Loucy (cell line): Measurements from ENCODE around the gene CALML3.

ENCODE experiments used
- H2AFZ ChIP-seq: fragments of 200-600 bp; sonication (generic); 2 replicates; pipeline ENCODE4 v1.6.0; 2016; ENCODE audit warnings: antibody characterized with exemption, mild to moderate bottlenecking, low read length, moderate library complexity
- H3F3A ChIP-seq: fragments of 200-600 bp; 2 replicates; pipeline ENCODE4 v1.6.0; 2016; ENCODE audit warnings: antibody characterized with exemption, low read depth, mild to moderate bottlenecking
- H3K27me3 ChIP-seq: fragments of 200-600 bp; sonication (generic); 2 replicates; pipeline ENCODE4 v1.6.1; 2014; ENCODE audit warnings: low read length, mild to moderate bottlenecking; ENCODE audit not compliant: insufficient read depth, poor library complexity, severe bottlenecking
- H3K36me3 ChIP-seq: fragments of 200-600 bp; sonication (generic); 2 replicates; pipeline ENCODE4 v1.6.1; 2016; ENCODE audit warnings: low read length; ENCODE audit not compliant: insufficient read depth
- H3K4me1 ChIP-seq: fragments of 200-600 bp; sonication (generic); 2 replicates; pipeline ENCODE4 v1.5.1; 2014; ENCODE audit warnings: low read length, mild to moderate bottlenecking; ENCODE audit not compliant: insufficient read depth, poor library complexity, severe bottlenecking
- H3K4me2 ChIP-seq: fragments of 200-600 bp; sonication (generic); 2 replicates; pipeline ENCODE4 v1.6.0; 2014; ENCODE audit warnings: antibody characterized with exemption, low read length, low read depth, mild to moderate bottlenecking; ENCODE audit not compliant: poor library complexity, severe bottlenecking
- H3K4me3 ChIP-seq: fragments of 200-600 bp; sonication (generic); 2 replicates; pipeline ENCODE4 v1.5.1; 2014; ENCODE audit warnings: low read length, mild to moderate bottlenecking, mixed read lengths; ENCODE audit not compliant: poor library complexity, severe bottlenecking
- H3K79me2 ChIP-seq: fragments of 200-600 bp; sonication (generic); 2 replicates; pipeline ENCODE4 v1.6.1; 2014; ENCODE audit warnings: low read length; ENCODE audit not compliant: insufficient read depth
- H3K9ac ChIP-seq: fragments of 200-600 bp; sonication (generic); 2 replicates; pipeline ENCODE4 v1.6.0; 2014; ENCODE audit warnings: mild to moderate bottlenecking, low read depth, low read length, moderate library complexity; ENCODE audit not compliant: poor library complexity, severe bottlenecking
- H3K9me2 ChIP-seq: fragments of 200-600 bp; sonication (generic); replicated peaks from 2 replicates; pipeline ENCODE4 v1.6.1; 2016; ENCODE audit warnings: low read depth, low read length, mixed read lengths
- H3K9me3 ChIP-seq: fragments of 200-600 bp; sonication (generic); 2 replicates; pipeline ENCODE4 v1.6.1; 2014; ENCODE audit warnings: mild to moderate bottlenecking, antibody characterized with exemption, low read length, low read depth; ENCODE audit not compliant: insufficient read depth
- H4K20me1 ChIP-seq: fragments of 200-600 bp; sonication (generic); 2 replicates; pipeline ENCODE4 v1.6.0; 2014; ENCODE audit warnings: antibody characterized with exemption, low read length, mild to moderate bottlenecking; ENCODE audit not compliant: insufficient read depth, poor library complexity, severe bottlenecking
- CTCF ChIP-seq: fragments of 200-600 bp; sonication (generic); conservative IDR thresholded peaks from 2 replicates; pipeline ENCODE4 v1.5.1; 2014; ENCODE audit warnings: mild to moderate bottlenecking, antibody characterized with exemption, low read length
- EZH2phosphoT487 ChIP-seq: fragments of 200-600 bp; IDR thresholded peaks from 2 replicates; pipeline ENCODE4 v1.6.1; 2018; ENCODE audit warnings: antibody characterized with exemption, mild to moderate bottlenecking, moderate library complexity, borderline replicate concordance

CALML3 gene

GRCh38 chr10:5555021-5555510 is 30.3 kb downstream of the CALML3 start:
- TF ChIP-seq CTCF (no peak), EZH2phosphoT487 (no peak)
- no peaks in the 10 kb centered on the region for H3K9me3 ChIP-seq

GRCh38 chr10:5555881-5556280 is 31.1 kb downstream of the CALML3 start:
- no peak overlapping the region for H3K4me2 ChIP-seq
- H3K4me3 ChIP-seq = no peak overlapping the region

More at GRCh38 chr10:5555021-5555510, 30.3 kb downstream of the CALML3 start:
- Histone ChIP-seq H2AFZ (no peak overlapping the region), H3K4me1 (peaks cover 28% of the 10 kb centered on the region), H3K27me3 (no peaks in the 10 kb centered on the region), H3K79me2 (no peaks in the 10 kb centered on the region), H3K4me3 (no peak overlapping the region), H3K36me3 (no peaks in the 10 kb centered on the region), H4K20me1 (no peaks in the 10 kb centered on the region), H3K9me2 (no peaks in the 10 kb centered on the region), H3K4me2 (no peak overlapping the region), H3K9ac (no peak overlapping the region), H3F3A (no peaks in the 10 kb centered on the region)

GRCh38 chr10:5556576-5556975 is 31.8 kb downstream of the CALML3 start:
- TF ChIP-seq CTCF (no peak), EZH2phosphoT487 (no peak)
- Histone ChIP-seq H3K4me3 (no peak overlapping the region), H2AFZ (no peak overlapping the region), H3K9me3 (no peaks in the 10 kb centered on the region), H3K27me3 (no peaks in the 10 kb centered on the region), H3K79me2 (no peaks in the 10 kb centered on the region), H3K4me1 (peaks cover 13% of the 10 kb centered on the region), H3K36me3 (no peaks in the 10 kb centered on the region), H3K4me2 (no peak overlapping the region), H3K9me2 (no peaks in the 10 kb centered on the region), H4K20me1 (no peaks in the 10 kb centered on the region), H3F3A (no peaks in the 10 kb centered on the region), H3K9ac (no peak overlapping the region)

More at GRCh38 chr10:5555881-5556280, 31.1 kb downstream of the CALML3 start:
- Histone ChIP-seq H2AFZ (no peak overlapping the region), H4K20me1 (no peaks in the 10 kb centered on the region), H3K36me3 (no peaks in the 10 kb centered on the region), H3K9ac (no peak overlapping the region), H3F3A (no peaks in the 10 kb centered on the region), H3K27me3 (no peaks in the 10 kb centered on the region), H3K4me1 (peaks cover 20% of the 10 kb centered on the region), H3K79me2 (no peaks in the 10 kb centered on the region), H3K9me2 (no peaks in the 10 kb centered on the region), H3K9me3 (no peaks in the 10 kb centered on the region)
- TF ChIP-seq EZH2phosphoT487 (no peak), CTCF (no peak)
